Left cardiac atrium (tissue), 4 donors: ENCODE results near the gene CHI3L1. TPM values are rescaled to one million over a fixed set of nuclear protein-coding genes. Genes with fewer than 3 reads are reported as not detected.

Experiments used
- ATAC-seq, 2 donors: fragments of 200-7000 bp; cut with Tn5 transposase; one replicate each; pipeline ENCODE4 v1.9.1; 2020; ENCODE audit warnings: mild to moderate bottlenecking in 2 of 2, moderate library complexity in 2 of 2
- DNase-seq: peaks from one replicate; pipeline ENCODE4 v3.0.0-alpha.2; 2020
- intact Hi-C, 2 donors: fragments of 100-400 bp; cut with DNase I; formaldehyde crosslinking; loops; one replicate each; pipeline versions ENCODE4 v1.14.1 to v1.15.1; 2022 to 2023
- total RNA-seq, 2 donors: library from RNA; stranded (reverse); fragmentation: NEBNext Ultra II Directional; extraction: Animal tissue kit (Norgen Biotek cat#: 25700); gene quantifications; one replicate each; pipeline ENCODE4 v1.2.1, GENCODE V29; 2021
- donor health status: DM: no; HTN: yes; CAD: no.
- donor health status: DM: no; HTN: yes; CAD: no; lungs with severe emphysema.
- donor health status: DM: yes; HTN: yes; CAD: no.
- donor health status: Dilated cardiomyopathy.

The CHI3L1 gene
- total RNA-seq, 2 donors from 2014 or later = 6.1 to 20.4 TPM

GRCh38 chr1:203159844-203160243 is 26.7 kb downstream of the CHI3L1 start:
- no peak for DNase-seq
- intact Hi-C loops = no loop called here
- peak in 1 of 2 donors; percentile 44 for ATAC-seq

GRCh38 chr1:203158960-203159665 is 27.4 kb downstream of the CHI3L1 start:
- ATAC-seq (no peak), DNase-seq (no peak)
- intact Hi-C loops = no loop called here

GRCh38 chr1:203158423-203158822 is 28.1 kb downstream of the CHI3L1 start:
- no peak for DNase-seq
- intact Hi-C loops = no loop called here
- ATAC-seq = no peak

- DNase-seq = no peak
- ATAC-seq = no peak
- intact Hi-C loops = no loop called here
Observed at GRCh38 chr1:203156280-203156679, 30.2 kb downstream of the CHI3L1 start.

- ATAC-seq (peak in 1 of 2 donors; percentile 11), DNase-seq (no peak)
- intact Hi-C loops = no loop called here
Observed at GRCh38 chr1:203153989-203154821, 32.3 kb downstream of the CHI3L1 start.

GRCh38 chr1:203153051-203153988 is 33.2 kb downstream of the CHI3L1 start:
- ATAC-seq (peak in 1 of 2 donors; percentile 13), DNase-seq (no peak)
- intact Hi-C loops = no loop called here

GRCh38 chr1:203152158-203153034 is 34.1 kb downstream of the CHI3L1 start:
- ATAC-seq = peak in 1 of 2 donors; percentile 52
- intact Hi-C loops = no loop called here
- no peak for DNase-seq

- ATAC-seq (no peak), DNase-seq (no peak)
- intact Hi-C loops = no loop called here
Observed at GRCh38 chr1:203151362-203152157, 34.9 kb downstream of the CHI3L1 start.

GRCh38 chr1:203150511-203151297 is 35.8 kb downstream of the CHI3L1 start:
- intact Hi-C loops = no loop called here
- DNase-seq = no peak
- peak in 1 of 2 donors; percentile 25 for ATAC-seq

- intact Hi-C loops = no loop called here
- DNase-seq (no peak), ATAC-seq (no peak)
Observed at GRCh38 chr1:203149188-203149840, 37.2 kb downstream of the CHI3L1 start.

GRCh38 chr1:203148579-203148978 is 37.9 kb downstream of the CHI3L1 start:
- intact Hi-C loops = no loop called here
- DNase-seq (no peak), ATAC-seq (peak in 1 of 2 donors; percentile 69)

- intact Hi-C loops = no loop called here
- DNase-seq (no peak), ATAC-seq (no peak)
Observed at GRCh38 chr1:203148127-203148526, 38.4 kb downstream of the CHI3L1 start.

- intact Hi-C loops = no loop called here
- no peak for DNase-seq
Observed at GRCh38 chr1:203147376-203147775, 39.1 kb downstream of the CHI3L1 start.

GRCh38 chr1:203146537-203146936 is 40.0 kb downstream of the CHI3L1 start:
- DNase-seq = no peak
- intact Hi-C loops = no loop called here
- no peak for ATAC-seq

More at GRCh38 chr1:203147376-203147775, 39.1 kb downstream of the CHI3L1 start:
- ATAC-seq = no peak

- DNase-seq (no peak), ATAC-seq (no peak)
- intact Hi-C loops = no loop called here
Observed at GRCh38 chr1:203146042-203146369, 40.5 kb downstream of the CHI3L1 start.

GRCh38 chr1:203145321-203146041 is 41.0 kb downstream of the CHI3L1 start:
- no peak for DNase-seq
- intact Hi-C loops = no loop called here
- no peak for ATAC-seq
